ENCODE data around the gene ZKSCAN5.
"Not testable (repeated sequence)": the region's sequence is repeated elsewhere in the genome, so short reads cannot be mapped to it uniquely, and the experiment has no call there.

Gene ZKSCAN5

GRCh38 chr7:99497766-99498545 is 6.5 kb upstream of the ZKSCAN5 start:
- no peak for DNase-seq (ENCODE audit: low read depth)
- peak overlapping the region; percentile 88 for H3K4me3 ChIP-seq (ENCODE audit: low read length)
- TF ChIP-seq CTCF (IDR thresholded peaks at IDR 0.05; ENCODE audit: insufficient read depth, low read depth, low read length, missing control alignments): no peak

DNA sequence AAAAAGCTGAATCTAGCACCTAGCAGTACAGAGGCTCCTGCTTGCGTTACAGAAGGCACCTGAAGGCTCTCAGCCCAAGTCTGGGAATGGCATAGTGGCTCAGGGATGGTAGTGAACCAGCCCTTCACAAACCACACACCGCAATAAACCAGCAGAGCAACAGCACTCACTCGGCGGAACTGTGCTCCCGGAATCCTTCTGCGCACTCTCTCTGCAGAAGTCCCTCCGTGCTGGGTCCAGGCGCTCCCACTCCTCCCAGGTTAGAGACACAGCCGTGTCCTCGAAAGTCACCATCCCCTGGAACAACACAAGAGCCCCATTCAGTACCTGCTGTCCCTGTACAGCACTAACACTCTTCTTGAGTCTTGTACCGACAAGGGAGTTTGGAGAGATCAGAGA is 5.9 kb upstream of the ZKSCAN5 start:
- no peak for TF ChIP-seq CTCF (IDR thresholded peaks at IDR 0.05; ENCODE audit: insufficient read depth, low read depth, low read length, missing control alignments)
- H3K4me3 ChIP-seq (ENCODE audit: low read length): peak overlapping the region; percentile 88
- DNase-seq (ENCODE audit: low read depth): no peak

DNA sequence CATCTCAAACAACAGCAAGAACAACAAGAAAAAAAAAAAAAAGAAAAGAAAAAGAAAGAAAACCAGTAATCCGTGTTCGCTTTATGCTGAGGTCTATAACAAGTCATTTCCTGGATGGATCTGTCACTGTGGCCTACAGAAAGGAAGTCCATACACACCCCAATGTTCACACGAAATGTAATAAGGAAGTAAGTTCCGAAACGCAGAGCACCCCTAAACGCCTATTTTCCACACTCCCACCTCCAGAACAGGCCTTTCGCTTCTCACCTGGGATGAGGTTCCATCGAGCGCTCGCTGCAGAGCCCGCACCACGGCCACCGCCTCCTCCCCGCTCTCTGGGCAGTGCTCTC is 5.1 kb upstream of the ZKSCAN5 start:
- DNase-seq (ENCODE audit: low read depth): peak; percentile 20

GRCh38 chr7:99499721-99500636 is 4.5 kb upstream of the ZKSCAN5 start, which contains the start of gene ZNF394:
Gene ZNF394 (minus strand): TSS chr7:99500281. CDS start chr7:99500093, 188 bp downstream.
- TF ChIP-seq CTCF (IDR thresholded peaks at IDR 0.05; ENCODE audit: insufficient read depth, low read depth, low read length, missing control alignments): no peak
- peak within 1 kb of the TSS; percentile 88 for H3K4me3 ChIP-seq (ENCODE audit: low read length)
- peak; percentile 93 for DNase-seq (ENCODE audit: low read depth)

More for the DNA sequence above, 5.1 kb upstream of the ZKSCAN5 start:
- no peak for TF ChIP-seq CTCF (IDR thresholded peaks at IDR 0.05; ENCODE audit: insufficient read depth, low read depth, low read length, missing control alignments)
- H3K4me3 ChIP-seq (ENCODE audit: low read length): peak overlapping the region; percentile 88

GRCh38 chr7:99500637-99501009 is 3.8 kb upstream of the ZKSCAN5 start:
- H3K4me3 ChIP-seq (ENCODE audit: low read length): peak overlapping the region; percentile 88
- DNase-seq (ENCODE audit: low read depth): no peak
- TF ChIP-seq CTCF (IDR thresholded peaks at IDR 0.05; ENCODE audit: insufficient read depth, low read depth, low read length, missing control alignments): no peak

DNA sequence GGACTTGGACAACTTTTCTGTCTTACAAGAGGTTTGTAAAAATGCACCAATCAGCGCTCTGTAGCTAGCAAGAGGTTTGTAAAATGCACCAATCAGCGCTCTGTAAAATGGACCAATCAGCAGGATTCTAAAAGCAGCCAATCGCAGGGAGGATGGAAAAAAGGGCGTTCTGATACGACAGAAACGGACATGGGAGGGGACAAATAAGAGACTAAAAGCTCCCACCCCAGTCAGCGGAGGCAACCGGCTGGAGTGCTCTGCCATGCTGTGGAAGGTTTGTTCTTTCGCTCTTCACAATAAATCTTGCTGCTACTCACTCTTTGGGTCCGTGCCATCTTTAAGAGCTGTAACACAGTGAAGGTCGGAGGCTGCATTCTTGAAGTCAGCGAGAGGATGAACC is 3.2 kb upstream of the ZKSCAN5 start:
- peak overlapping the region; percentile 88 for H3K4me3 ChIP-seq (ENCODE audit: low read length)
- DNase-seq (ENCODE audit: low read depth): not testable (repeated sequence)

GRCh38 chr7:99504281-99504602 is 220 bp upstream of the ZKSCAN5 start:
- no peak for TF ChIP-seq CTCF (IDR thresholded peaks at IDR 0.05; ENCODE audit: insufficient read depth, low read depth, low read length, missing control alignments)
- H3K4me3 ChIP-seq (ENCODE audit: low read length): peak overlapping the region; percentile 94
- no peak for DNase-seq (ENCODE audit: low read depth)
